ENCODE measurements around the gene OPCML. TPM values are rescaled to one million over a fixed set of nuclear protein-coding genes. Genes with fewer than 3 reads are reported as not detected.

OPCML gene
- total RNA-seq, 2 donors from 2014 or later: not detected

DNA sequence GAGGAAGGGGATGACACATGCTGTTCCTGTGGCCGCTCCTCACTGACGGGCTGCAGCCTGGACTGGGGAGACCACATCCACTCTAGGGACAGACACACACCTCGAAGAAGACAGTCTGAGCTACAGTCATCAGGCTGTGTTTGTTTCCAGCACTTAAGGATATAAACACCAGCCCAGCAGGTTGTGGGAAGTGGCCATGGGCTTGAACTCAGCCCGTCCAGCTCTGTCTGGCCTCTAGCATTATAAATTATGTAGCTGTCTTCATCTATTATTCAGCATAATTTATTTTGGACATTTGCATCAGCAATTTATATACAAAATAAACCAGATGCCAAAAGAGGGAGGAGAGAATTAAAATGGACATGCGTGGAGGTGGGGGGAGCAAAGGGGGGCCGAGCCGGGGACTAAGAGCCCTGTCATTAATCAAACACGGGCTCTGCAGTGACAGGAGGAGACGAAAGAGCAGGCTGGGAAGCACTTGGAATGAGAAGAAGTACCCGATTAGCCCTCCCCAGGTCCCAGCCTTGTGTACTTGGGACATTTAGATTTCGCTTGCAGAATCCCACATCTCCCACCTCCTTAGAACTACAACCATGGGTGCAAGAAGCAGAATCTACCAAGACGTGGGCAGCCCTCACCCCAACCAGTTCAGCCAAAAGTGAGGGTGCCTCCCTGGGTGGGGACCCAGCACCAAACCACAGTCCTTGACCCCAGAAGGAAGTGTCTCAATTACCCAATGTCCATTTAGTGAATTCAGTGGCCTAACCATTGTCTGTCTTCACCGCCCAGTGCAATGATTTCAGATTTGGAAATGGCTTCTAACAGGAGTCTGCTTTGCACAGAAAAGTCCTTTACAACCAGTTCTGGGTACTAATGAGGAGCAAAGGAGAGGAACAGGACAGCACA, 309.6 kb downstream of the OPCML start:
- Mint-ChIP-seq H3K9me3 (no peaks in the 10 kb centered on the region), H3K4me3 (no peak overlapping the region), H3K27ac (no peak overlapping the region), H3K27me3 (no peaks in the 10 kb centered on the region), H3K4me1 (ENCODE audit: low read depth in 2 of 2) (no peaks in the 10 kb centered on the region), H3K36me3 (no peaks in the 10 kb centered on the region)
- DNase-seq (ENCODE audit: low spot score) (no peak), ATAC-seq (no peak)

DNA sequence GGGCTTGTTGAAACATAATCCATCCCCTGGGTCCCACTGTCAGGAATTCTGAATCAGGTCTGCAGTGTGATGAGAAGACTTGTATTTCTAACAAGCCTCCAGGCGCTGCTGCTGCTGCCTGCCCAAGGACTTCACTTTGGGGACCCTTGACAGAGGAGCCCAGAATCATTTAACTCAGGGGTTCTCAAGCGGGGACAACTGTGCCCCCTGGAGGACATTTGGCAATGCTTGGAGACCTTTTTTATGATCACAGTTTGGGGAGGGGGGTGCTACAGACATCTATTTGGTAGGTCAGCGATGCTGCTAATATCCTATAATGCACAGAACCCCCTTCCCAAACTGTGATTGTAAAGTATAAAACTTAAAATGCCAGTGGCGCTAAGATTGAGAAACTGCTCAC, 312.8 kb downstream of the OPCML start:
- H3K4me3 Mint-ChIP-seq: no peak overlapping the region
- no peak for ATAC-seq
- no peak overlapping the region for H3K27ac Mint-ChIP-seq
- no peaks in the 10 kb centered on the region for H3K9me3 Mint-ChIP-seq
- no peaks in the 10 kb centered on the region for H3K36me3 Mint-ChIP-seq
- peaks cover 4 to 8% of the 10 kb centered on the region in 2 donors for H3K27me3 Mint-ChIP-seq
- H3K4me1 Mint-ChIP-seq (ENCODE audit: low read depth in 2 of 2): no peaks in the 10 kb centered on the region
- DNase-seq (ENCODE audit: low spot score): no peak

DNA sequence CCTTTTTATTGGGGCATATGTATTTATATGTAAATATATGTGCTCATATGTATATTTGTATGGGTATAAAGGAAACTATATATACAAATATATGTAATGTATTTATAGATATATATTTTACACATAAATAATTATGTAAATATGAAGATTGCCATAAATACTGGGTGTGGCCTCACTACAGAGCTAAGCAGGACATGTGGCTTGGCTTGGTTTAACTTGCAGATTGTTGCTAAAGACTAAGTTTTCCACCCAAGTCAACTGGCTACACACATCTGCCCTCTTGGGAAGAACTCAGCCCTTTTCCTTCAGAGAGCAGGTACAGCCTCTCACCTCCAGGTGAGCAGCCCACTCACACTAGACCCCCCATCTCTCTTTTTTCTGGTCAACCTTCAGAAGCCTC, 315.5 kb downstream of the OPCML start:
- H3K4me3 Mint-ChIP-seq: no peak overlapping the region
- H3K27me3 Mint-ChIP-seq: peaks cover 8 to 17% of the 10 kb centered on the region in 2 donors
- H3K27ac Mint-ChIP-seq: no peak overlapping the region
- H3K4me1 Mint-ChIP-seq (ENCODE audit: low read depth in 2 of 2): no peaks in the 10 kb centered on the region
- DNase-seq (ENCODE audit: low spot score) (no peak), ATAC-seq (no peak)
- no peaks in the 10 kb centered on the region for H3K36me3 Mint-ChIP-seq
- peaks cover 4% of the 10 kb centered on the region for H3K9me3 Mint-ChIP-seq

DNA sequence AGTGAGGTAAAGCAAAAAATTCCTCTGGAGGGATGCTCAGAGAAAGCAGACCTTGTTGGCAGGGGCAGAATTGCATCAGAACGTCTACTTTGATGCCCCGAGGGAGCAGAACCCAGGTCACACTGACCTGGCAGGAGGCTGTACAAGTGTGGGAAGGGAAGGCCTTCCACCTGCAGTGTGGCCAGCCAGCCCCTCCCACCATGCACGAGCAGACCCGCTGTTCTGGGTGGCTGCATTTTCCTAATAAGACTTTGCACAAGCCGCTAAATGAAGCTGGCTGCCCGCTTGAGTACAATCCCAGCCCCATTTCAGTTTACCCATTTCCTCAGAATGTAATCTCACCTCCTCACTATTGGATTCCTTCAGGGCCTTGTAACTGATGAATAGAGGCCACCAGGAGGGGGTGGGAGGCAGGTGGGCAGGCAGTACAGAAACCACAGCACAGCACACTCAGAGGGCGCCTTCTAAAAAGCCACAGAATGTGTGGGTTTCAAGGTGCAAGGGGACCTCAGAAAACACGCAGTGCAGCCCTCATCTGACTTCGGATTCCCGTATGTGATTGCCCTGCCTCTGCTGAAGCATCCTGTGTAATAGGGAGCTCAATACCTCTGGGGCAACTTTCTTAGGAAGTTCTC, 316.6 kb downstream of the OPCML start:
- no peak for ATAC-seq
- no peak overlapping the region for H3K4me3 Mint-ChIP-seq
- peaks cover 8 to 17% of the 10 kb centered on the region in 2 donors for H3K27me3 Mint-ChIP-seq
- DNase-seq (ENCODE audit: low spot score): no peak
- H3K36me3 Mint-ChIP-seq: no peaks in the 10 kb centered on the region
- H3K4me1 Mint-ChIP-seq (ENCODE audit: low read depth in 2 of 2): no peaks in the 10 kb centered on the region
- peaks cover 4% of the 10 kb centered on the region for H3K9me3 Mint-ChIP-seq
- no peak overlapping the region for H3K27ac Mint-ChIP-seq

DNA sequence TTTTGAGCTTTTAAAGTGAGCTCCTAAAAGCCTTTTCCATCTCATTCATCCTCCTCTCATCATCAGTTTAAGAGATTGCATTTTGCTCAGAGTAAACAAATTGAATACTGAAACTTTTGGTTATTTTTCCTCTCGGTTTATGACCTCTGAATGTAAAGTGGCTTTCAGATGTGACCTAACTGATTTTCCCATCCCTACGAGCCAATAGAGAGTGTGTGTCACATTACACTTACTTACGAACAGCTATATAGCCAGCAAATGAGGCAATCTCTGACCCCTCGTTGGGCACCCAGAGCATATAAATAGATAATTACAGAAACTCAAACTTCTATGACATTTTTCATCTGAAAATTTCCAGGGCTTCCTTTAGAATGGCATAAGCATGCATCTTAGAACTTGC, 317.7 kb downstream of the OPCML start:
- peaks cover 8 to 17% of the 10 kb centered on the region in 2 donors for H3K27me3 Mint-ChIP-seq
- H3K9me3 Mint-ChIP-seq: peaks cover 4% of the 10 kb centered on the region
- no peak overlapping the region for H3K4me3 Mint-ChIP-seq
- H3K4me1 Mint-ChIP-seq (ENCODE audit: low read depth in 2 of 2): no peaks in the 10 kb centered on the region
- DNase-seq (ENCODE audit: low spot score): no peak
- H3K27ac Mint-ChIP-seq: no peak overlapping the region
- H3K36me3 Mint-ChIP-seq: no peaks in the 10 kb centered on the region
- ATAC-seq: no peak

DNA sequence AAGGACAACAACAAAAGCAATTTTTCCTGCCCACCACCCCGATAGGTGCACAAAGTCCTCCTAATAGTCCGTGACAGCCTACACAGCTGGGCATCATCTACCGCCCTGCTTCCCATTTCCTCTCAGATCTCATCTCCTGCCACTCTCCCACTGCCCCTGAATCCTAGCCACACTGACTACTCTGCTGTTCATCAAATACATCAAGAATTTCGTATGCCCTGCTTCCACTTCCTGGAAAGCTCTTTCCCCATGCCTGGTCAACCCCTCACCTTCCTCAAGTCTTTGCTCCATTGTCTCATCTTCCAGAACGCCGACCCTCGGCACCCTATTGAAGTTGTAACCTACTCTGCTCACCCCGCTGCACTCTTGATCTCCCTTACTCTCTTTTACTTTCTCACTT, 320.1 kb downstream of the OPCML start:
- no peak for DNase-seq (ENCODE audit: low spot score)
- no peak overlapping the region for H3K4me3 Mint-ChIP-seq
- ATAC-seq: no peak
- peaks cover 4% of the 10 kb centered on the region for H3K9me3 Mint-ChIP-seq
- H3K36me3 Mint-ChIP-seq: no peaks in the 10 kb centered on the region
- H3K27ac Mint-ChIP-seq: no peak overlapping the region
- H3K27me3 Mint-ChIP-seq: peaks cover 6 to 17% of the 10 kb centered on the region in 2 donors
- no peaks in the 10 kb centered on the region for H3K4me1 Mint-ChIP-seq (ENCODE audit: low read depth in 2 of 2)

DNA sequence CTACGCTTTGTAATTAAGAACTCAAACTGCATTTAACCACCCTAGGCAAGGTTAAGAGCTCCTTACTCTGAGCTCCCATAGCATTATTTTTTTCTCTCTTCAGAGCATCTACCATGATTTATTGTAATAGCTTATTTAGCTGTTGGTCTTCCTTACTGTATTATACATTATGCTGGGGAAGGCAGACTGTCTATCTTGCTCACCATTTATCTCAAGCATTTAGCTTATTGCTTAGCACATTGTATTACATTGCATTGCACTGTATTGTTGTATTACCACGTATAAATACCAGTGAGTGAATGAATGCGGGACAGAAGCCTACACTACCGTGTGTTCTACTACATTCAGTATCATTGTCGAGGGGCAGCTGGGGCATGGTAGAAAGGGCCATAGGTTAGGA, 324.3 kb downstream of the OPCML start:
- peaks cover 6% of the 10 kb centered on the region for H3K9me3 Mint-ChIP-seq
- no peak for ATAC-seq
- no peaks in the 10 kb centered on the region for H3K36me3 Mint-ChIP-seq
- no peak overlapping the region for H3K27ac Mint-ChIP-seq
- DNase-seq (ENCODE audit: low spot score): no peak
- H3K4me3 Mint-ChIP-seq: no peak overlapping the region
- peaks cover 4 to 7% of the 10 kb centered on the region in 2 donors for H3K27me3 Mint-ChIP-seq
- no peaks in the 10 kb centered on the region for H3K4me1 Mint-ChIP-seq (ENCODE audit: low read depth in 2 of 2)

DNA sequence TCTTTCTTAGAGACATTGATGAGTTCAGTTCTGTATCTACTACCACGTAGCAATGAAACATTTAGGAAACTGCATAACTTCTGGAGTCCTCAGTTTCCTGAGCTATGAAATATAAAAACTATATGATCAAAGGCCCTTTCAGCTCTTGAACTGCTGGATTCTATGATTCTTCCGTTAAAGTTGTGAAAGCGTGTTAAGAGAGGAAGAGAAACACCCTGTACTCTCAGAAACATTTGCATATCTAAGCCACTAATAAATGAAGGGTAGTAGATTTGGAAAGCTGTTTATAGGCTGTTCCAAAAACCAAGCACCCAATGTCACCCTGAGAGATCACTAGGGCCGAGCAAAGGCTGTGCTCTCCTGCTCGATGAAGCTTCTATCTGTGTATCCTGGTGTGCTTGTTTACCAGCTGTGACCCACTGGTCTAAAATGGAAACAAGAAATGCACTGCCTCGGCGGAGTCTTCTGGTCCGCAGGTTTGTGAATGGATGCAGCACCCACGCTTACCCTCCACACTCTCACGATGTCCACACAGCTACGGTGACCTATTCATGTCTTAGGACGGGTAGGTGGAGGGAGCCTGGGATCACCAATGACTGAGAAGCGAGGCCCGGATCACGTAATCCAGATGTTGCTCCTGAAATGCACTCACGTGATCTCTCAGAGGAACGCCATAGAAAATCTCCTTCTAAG, 325.8 kb downstream of the OPCML start:
- DNase-seq (ENCODE audit: low spot score): no peak
- Mint-ChIP-seq H3K27me3 (no peaks in the 10 kb centered on the region), H3K36me3 (no peaks in the 10 kb centered on the region), H3K4me1 (ENCODE audit: low read depth in 2 of 2) (no peaks in the 10 kb centered on the region), H3K9me3 (peaks cover 3% of the 10 kb centered on the region), H3K4me3 (no peak overlapping the region), H3K27ac (no peak overlapping the region)
- ATAC-seq: no peak

DNA sequence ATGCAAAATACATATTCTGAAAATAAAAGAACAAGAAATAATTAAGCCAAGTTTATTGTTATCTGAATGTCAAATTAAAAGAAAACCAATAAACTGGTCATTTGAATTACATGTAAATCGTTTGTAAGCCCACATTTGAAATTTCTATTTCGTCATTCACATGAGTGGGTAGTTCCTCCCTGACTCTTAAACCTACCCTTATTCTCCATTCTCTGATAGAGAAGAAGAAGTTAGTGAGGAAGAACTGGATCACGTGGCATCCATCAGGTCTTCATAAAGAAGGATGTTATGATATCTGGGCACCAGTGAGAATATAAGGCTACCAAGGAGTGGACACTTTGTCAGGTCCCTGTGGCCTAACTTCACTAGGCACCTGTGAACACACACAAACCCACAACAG, 328.1 kb downstream of the OPCML start:
- Mint-ChIP-seq H3K4me3 (no peak overlapping the region), H3K27ac (no peak overlapping the region), H3K27me3 (no peaks in the 10 kb centered on the region), H3K9me3 (peaks cover 3% of the 10 kb centered on the region), H3K36me3 (no peaks in the 10 kb centered on the region), H3K4me1 (ENCODE audit: low read depth in 2 of 2) (no peaks in the 10 kb centered on the region)
- no peak for DNase-seq (ENCODE audit: low spot score)
- ATAC-seq: no peak

DNA sequence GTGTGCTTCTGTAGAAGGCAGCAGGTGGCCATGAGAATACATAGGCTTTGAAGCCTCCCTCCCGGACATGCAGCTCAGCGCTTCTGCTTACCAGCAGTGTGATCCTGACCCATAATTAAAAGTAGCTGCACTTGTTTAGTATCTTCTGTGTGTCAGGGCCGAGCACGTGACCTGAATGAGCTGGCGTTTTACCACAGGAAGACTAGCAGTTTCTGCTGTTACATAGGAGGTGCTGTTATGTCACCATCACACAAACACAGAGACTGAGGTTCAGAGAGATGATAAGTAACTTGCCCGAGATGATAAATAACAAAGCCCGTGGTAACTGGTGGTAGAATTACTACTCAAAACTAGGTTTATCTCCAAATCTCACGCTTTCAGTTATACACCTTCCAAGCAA, 329.5 kb downstream of the OPCML start:
- Mint-ChIP-seq H3K27ac (no peak overlapping the region), H3K4me3 (no peak overlapping the region), H3K27me3 (no peaks in the 10 kb centered on the region), H3K4me1 (ENCODE audit: low read depth in 2 of 2) (no peaks in the 10 kb centered on the region), H3K9me3 (peaks cover 3% of the 10 kb centered on the region), H3K36me3 (no peaks in the 10 kb centered on the region)
- DNase-seq (ENCODE audit: low spot score): no peak
- ATAC-seq: no peak

DNA sequence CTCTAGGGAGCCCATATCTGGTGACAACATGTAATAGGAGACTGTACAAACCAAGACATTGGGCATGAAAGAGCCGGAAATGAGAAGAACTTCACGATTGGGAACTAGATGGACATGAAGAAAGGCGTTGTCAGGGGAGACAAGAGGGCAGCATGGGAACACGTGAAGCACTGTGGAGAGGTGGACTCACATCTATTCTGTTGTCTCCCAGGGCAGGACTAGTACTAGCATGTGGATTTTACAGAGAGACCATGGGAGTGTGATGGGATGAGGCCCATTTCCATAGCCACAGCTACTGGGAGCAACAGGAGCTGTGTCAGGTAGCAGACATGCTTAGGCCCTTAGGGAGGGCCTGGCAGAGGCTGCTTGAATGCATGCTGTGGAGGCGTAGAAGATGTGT, 333.9 kb downstream of the OPCML start:
- H3K36me3 Mint-ChIP-seq: no peaks in the 10 kb centered on the region
- no peak for ATAC-seq

DNA sequence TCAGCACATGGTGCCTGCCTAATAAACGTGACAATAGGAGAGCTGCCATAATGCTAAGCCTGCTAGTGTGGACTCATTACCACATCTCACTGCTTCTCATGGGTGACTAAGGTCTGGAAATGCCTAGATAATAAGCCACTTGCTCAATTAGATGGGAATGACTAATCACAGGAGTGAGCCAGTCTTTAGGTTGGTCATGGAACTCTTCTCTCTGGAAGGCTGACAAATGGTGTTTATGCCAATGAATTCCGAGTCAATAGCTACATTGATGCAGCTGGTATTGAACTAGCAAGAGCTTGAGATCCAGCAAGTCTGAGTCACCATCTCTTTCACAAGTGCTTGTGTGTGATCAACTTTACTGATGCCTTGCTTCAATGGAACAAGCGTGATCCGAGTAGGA, 334.9 kb downstream of the OPCML start:
- Mint-ChIP-seq H3K9me3 (peaks cover 5% of the 10 kb centered on the region), H3K27me3 (peaks cover 5 to 7% of the 10 kb centered on the region in 2 donors), H3K27ac (no peak overlapping the region), H3K4me1 (ENCODE audit: low read depth in 2 of 2) (no peaks in the 10 kb centered on the region), H3K36me3 (no peaks in the 10 kb centered on the region), H3K4me3 (no peak overlapping the region)
- ATAC-seq (no peak), DNase-seq (ENCODE audit: low spot score) (no peak)

More for the DNA sequence above, 333.9 kb downstream of the OPCML start:
- Mint-ChIP-seq H3K4me1 (ENCODE audit: low read depth in 2 of 2) (no peaks in the 10 kb centered on the region), H3K27ac (no peak overlapping the region), H3K4me3 (no peak overlapping the region), H3K9me3 (peaks cover 8% of the 10 kb centered on the region), H3K27me3 (peaks cover 5 to 7% of the 10 kb centered on the region in 2 donors)
- no peak for DNase-seq (ENCODE audit: low spot score)

DNA sequence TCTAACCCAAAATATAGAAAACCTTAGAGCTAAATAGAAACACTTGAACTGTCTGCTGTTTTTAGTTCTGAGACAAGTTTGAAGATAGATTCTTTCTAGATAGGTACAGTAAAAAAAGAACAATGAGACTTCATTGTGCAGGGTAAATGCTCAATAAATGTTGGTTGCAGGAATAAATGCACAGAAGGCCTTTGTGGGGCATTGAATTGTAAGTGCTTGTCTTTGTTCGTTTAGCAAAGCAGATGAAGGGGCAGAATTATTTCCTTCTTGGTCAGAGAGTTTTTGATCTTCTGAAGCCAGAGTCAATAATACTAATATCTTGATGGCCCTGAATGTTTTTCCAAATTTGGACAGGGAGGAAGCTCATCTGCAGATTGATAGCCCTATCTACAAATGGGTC, 340.4 kb downstream of the OPCML start:
- no peak for DNase-seq (ENCODE audit: low spot score)
- Mint-ChIP-seq H3K4me1 (ENCODE audit: low read depth in 2 of 2) (no peaks in the 10 kb centered on the region), H3K9me3 (peaks cover 5% of the 10 kb centered on the region), H3K27me3 (peaks cover 5 to 7% of the 10 kb centered on the region in 2 donors), H3K27ac (no peak overlapping the region), H3K4me3 (no peak overlapping the region), H3K36me3 (no peaks in the 10 kb centered on the region)
- ATAC-seq: no peak

DNA sequence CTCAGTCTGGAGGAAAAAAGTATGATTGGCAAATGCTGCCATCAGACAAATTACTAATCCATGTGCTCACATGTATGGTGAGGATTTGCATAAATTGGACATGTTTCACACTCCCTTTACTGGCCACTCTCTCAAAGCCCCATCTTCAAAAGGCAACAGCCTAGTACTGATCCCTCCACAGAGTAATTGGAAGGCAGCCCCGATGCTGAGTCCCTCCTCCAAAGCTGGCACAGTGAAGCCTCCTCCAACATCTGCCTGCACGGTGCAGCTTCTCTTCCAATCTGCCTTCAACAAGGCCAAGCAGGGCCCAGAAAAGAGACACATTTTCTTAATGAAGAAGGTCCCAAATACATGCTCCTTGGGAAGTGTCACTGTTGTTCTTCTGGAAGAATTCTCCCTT, 350.6 kb downstream of the OPCML start:
- Mint-ChIP-seq H3K27ac (no peak overlapping the region), H3K36me3 (no peaks in the 10 kb centered on the region), H3K4me3 (no peak overlapping the region), H3K4me1 (ENCODE audit: low read depth in 2 of 2) (no peaks in the 10 kb centered on the region), H3K9me3 (no peaks in the 10 kb centered on the region), H3K27me3 (no peaks in the 10 kb centered on the region)
- ATAC-seq: no peak
- no peak for DNase-seq (ENCODE audit: low spot score)
